ENCODE measurements around the gene OGFRL1. TPM values are rescaled to one million over a fixed set of nuclear protein-coding genes. Genes with fewer than 3 reads are reported as not detected.

Gene OGFRL1
- total RNA-seq: 100 to 1,000 TPM in 1 of 3 donors, 10 to 100 TPM in 2; 49.1 to 113 (median 56.0) TPM

GRCh38 chr6:71288228-71289038, at the start of gene OGFRL1:
Gene OGFRL1, plus strand, starts transcription at chr6:71288811. Its CDS starts 126 bp downstream, at chr6:71288937.
- peak within 1 kb of the TSS; percentile 78 to 95 (median 82) for H3K4me3 ChIP-seq
- peak within 1 kb of the TSS; percentile 98 to 99 for H3K27ac ChIP-seq
- no peaks in the 10 kb centered on the region for H3K27me3 ChIP-seq
- peak; percentile 70 to 86 for DNase-seq (ENCODE audit: low spot score in 2 of 2)
- H3K9me3 ChIP-seq: no peaks in the 10 kb centered on the region
- H3K4me1 ChIP-seq: peaks cover 0 to 16% of the 10 kb centered on the region in 2 donors
- intact Hi-C loops (cut with DNase I; ENCODE audit: low total_unique reads): no loop called here
- no peaks in the 10 kb centered on the region for H3K36me3 ChIP-seq
- peak; percentile 48 to 76 (median 62) for TF ChIP-seq POLR2AphosphoS5 (IDR thresholded peaks at IDR 0.05)
- TF ChIP-seq POLR2A (IDR thresholded peaks at IDR 0.05): peak; percentile 74
- peak in 1 of 3 donors; percentile 54 for TF ChIP-seq CTCF (IDR thresholded peaks at IDR 0.05)

GRCh38 chr6:71239694-71240093, 48.9 kb upstream of the OGFRL1 start:
- no peaks in the 10 kb centered on the region for H3K4me1 ChIP-seq
- TF ChIP-seq CTCF (IDR thresholded peaks at IDR 0.05): no peak
- H3K4me3 ChIP-seq: no peak overlapping the region
- no peaks in the 10 kb centered on the region for H3K27me3 ChIP-seq
- no peaks in the 10 kb centered on the region for H3K36me3 ChIP-seq
- intact Hi-C loops (cut with DNase I; ENCODE audit: low total_unique reads): loop anchor here (5.0 kb wide), 1 partner anchor 102 kb away; no protein-coding TSS in a partner anchor
- H3K9me3 ChIP-seq: no peaks in the 10 kb centered on the region
- H3K27ac ChIP-seq: no peak overlapping the region
- no peak for DNase-seq (ENCODE audit: low spot score in 2 of 2)

GRCh38 chr6:71245265-71246049, 43.2 kb upstream of the OGFRL1 start:
- DNase-seq (ENCODE audit: low spot score in 2 of 2): no peak
- Histone ChIP-seq H3K27me3 (no peaks in the 10 kb centered on the region), H3K9me3 (no peaks in the 10 kb centered on the region), H3K4me1 (peaks cover 0 to 5% of the 10 kb centered on the region in 2 donors), H3K4me3 (no peak overlapping the region), H3K27ac (no peak overlapping the region), H3K36me3 (no peaks in the 10 kb centered on the region)
- intact Hi-C loops (cut with DNase I; ENCODE audit: low total_unique reads): no loop called here
- no peak for TF ChIP-seq CTCF (IDR thresholded peaks at IDR 0.05)
- TF ChIP-seq POLR2AphosphoS5 (IDR thresholded peaks at IDR 0.05): no peak
- TF ChIP-seq POLR2A (IDR thresholded peaks at IDR 0.05): no peak

- no peaks in the 10 kb centered on the region for H3K27me3 ChIP-seq
- intact Hi-C loops (cut with DNase I; ENCODE audit: low total_unique reads): no loop called here
- H3K4me1 ChIP-seq: peaks cover 5 to 7% of the 10 kb centered on the region in 2 donors
- no peak overlapping the region for H3K27ac ChIP-seq
- H3K4me3 ChIP-seq: no peak overlapping the region
- TF ChIP-seq POLR2A (IDR thresholded peaks at IDR 0.05) (no peak), POLR2AphosphoS5 (IDR thresholded peaks at IDR 0.05) (no peak), CTCF (IDR thresholded peaks at IDR 0.05) (no peak)
- no peak for DNase-seq (ENCODE audit: low spot score in 2 of 2)
- no peaks in the 10 kb centered on the region for H3K36me3 ChIP-seq
- no peaks in the 10 kb centered on the region for H3K9me3 ChIP-seq
Observed at GRCh38 chr6:71246596-71246995, 42.0 kb upstream of the OGFRL1 start.
